HG03354 (cell line): Measurements from ENCODE around the gene MRPS27.

Experiments used
- ATAC-seq: cut with Tn5 transposase; IDR thresholded peaks from one replicate; pipeline ENCODE4 v1.9.1; 2021; ENCODE audit warnings: mild to moderate bottlenecking; ENCODE audit not compliant: unreplicated experiment, poor library complexity, severe bottlenecking

Gene MRPS27

DNA sequence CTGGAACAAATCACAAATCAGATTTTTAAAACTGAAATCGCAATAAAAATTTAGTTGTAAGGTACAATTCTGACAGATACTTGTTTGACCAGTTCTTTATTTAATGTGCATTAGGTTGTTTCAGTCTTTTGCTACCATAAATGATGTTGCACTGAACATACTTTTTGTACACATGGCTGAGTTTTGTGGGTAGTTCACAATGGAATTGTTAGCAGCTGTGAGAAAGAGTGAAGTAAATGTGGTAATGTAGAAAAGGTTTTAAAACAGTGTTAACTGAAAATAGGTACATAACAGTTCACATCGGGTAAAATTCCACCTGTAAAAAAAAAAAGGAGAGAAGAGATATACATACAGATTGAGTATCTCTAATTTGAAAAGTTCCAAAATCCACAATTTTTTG, 25.6 kb downstream of the MRPS27 start:
- no peak for ATAC-seq

DNA sequence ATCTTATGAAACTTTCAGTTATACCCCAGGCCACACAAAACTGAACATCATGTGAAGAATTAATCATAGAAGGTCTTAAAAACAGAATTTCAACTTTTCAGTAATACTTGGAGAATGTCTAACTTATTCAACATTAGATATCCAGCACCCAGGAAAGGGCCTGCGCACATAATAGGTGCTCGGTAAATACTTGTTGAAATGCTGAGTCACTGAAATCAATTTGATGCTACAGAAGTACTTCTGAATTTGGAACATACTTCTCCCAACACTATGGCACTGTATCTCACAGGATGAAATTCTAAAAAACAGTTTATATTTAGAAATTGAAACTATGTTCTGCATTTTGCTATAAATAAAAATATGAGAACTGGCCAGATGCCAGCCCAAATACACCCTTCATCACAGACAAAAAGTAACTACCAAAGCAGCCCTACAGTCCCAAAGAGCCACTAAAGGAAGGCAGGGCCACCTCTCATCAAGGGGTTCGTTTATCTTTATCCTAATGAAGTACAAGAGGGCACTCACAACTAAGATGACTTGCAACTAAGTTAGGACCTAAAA, 26.5 kb downstream of the MRPS27 start:
- no peak for ATAC-seq

DNA sequence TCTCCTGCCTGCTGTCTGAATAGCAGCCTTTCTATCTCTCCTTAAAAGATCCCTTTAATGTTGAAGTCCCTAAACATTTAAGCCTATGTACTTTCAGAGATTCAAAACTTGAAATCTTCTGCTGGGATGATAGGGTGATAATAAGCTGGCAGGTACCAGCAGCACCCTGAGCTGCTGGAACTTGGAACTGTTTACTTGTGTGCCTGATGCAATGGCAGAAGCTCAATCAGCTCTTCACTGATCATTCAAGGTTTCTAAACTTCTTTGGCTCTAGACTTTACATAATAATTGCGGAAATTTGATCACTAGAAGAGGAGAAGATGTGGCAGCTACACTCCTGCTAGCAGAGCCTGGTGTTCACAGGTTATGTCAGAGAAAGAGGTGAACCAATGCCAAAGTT, 27.6 kb downstream of the MRPS27 start:
- ATAC-seq: no peak

- no peak for ATAC-seq
These were observed 28.4 kb downstream of the MRPS27 start for GRCh38 chr5:72291601-72292000.

DNA sequence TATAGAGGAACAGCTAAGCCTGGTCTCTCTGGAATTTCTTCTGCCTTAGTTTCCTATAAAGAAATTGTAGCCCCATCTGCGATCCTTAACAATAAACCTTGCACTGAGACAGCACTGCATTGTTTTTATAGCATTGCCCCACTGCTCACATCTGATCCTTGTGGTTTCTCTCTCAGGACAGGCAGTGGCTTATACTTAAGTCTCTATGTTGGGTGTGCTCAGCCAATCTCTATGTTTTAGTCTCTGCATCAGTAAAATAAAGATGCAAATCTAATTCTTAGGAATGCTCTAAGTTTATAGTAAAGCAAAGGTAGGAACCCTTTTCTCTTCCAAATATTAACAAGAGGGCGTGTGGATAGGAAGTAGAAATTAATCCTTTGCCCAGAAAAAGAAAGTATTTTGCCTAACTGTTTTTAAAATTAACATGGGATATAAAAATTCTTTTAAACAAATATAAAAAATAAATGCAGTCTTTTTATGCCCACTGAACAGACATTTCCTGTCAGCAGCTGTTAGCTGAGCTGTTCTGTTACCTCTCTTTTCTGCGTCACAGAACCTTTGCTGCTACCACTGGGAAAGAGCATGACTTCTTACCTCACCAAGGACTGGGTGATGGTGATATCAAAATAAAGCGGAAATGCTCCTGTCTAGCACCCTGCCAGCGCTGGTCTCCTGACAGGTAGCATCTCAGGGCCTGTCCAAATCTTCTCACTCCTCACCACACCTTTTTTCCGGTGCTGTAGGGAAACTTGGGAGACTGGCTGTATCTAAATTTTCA, 29.5 kb downstream of the MRPS27 start:
- ATAC-seq: no peak

- no peak for ATAC-seq
These were observed 31.1 kb downstream of the MRPS27 start for GRCh38 chr5:72288924-72289323.

DNA sequence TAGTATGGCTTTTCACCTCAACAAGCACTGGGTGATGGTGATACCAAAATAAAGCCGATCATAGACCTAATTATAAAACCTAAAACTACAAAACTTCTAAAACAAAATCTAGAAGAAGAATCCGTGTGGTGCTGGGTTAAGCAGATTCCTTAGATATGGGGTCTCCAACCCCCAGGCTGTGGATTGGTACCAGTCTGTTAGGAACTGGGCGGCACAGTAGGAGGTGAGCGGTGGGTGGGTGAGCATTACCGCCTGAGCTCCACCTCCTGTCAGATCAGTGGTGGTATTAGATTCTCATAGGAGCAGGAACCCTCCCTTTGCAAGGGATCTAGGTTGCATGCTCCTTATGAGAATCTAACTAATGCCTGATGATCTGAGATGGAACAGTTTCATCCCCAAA, 33.2 kb downstream of the MRPS27 start:
- ATAC-seq: no peak

DNA sequence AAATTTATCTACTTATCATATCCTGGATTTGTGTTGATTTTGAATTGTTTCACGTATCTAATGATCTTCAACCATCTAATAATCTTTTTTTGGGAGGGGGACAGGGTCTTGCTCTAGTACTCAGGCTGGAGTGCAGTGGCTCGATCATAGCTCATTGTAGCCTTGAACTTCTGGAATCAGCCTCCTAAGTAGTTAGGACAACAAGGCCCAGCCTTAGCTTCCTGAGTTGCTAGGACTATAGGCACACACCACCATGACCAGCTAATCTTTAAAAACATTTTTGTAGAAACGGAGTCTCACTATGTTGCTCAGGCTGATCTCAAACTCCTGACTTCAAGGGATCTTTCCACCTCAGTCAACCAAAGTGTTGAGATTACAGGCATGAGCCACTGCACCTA, 34.6 kb downstream of the MRPS27 start:
- no peak for ATAC-seq

GRCh38 chr5:72284559-72285423, 35.2 kb downstream of the MRPS27 start:
- ATAC-seq: no peak

DNA sequence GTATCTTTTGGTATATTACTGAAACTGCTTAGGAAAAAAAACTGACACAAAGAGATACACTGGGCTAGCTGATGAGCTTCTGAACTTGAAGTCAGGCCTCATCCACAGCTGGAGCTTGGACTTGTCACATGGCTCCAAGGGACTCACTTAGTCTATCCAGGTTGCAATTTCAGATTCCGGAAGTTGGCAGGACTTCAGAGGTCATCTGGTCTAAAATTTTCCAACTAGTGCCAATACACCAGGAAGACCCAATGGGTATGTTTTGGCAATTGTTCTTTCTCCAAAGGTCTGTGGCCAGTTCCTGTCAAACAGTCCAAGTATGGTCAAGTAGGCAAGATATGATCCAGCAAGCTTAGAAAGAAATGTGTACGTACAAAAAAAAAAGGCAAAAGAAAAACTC, 36.7 kb downstream of the MRPS27 start:
- ATAC-seq: no peak

DNA sequence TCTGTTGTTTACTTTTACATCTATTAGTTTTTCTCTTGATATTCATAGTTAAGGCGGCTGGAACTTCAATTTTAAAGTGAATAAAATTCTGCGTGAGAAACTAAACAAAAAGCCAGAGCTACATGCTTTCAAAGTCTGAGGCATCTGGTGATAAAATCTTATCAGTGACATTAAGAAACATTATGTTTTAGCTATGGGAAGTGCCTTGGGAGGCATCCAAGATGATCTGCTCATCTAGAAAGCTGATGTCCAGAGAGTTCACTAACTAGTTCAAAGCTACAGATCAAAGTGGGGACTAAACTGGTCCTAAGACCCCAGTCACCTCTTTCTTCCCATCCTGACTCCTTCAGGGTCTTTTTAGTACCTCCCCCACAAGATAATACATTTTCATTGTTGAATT, 37.2 kb downstream of the MRPS27 start:
- ATAC-seq: no peak

- no peak for ATAC-seq
These were observed 38.1 kb downstream of the MRPS27 start for GRCh38 chr5:72281764-72282499.

GRCh38 chr5:72281430-72281763, 38.6 kb downstream of the MRPS27 start:
- ATAC-seq: no peak

DNA sequence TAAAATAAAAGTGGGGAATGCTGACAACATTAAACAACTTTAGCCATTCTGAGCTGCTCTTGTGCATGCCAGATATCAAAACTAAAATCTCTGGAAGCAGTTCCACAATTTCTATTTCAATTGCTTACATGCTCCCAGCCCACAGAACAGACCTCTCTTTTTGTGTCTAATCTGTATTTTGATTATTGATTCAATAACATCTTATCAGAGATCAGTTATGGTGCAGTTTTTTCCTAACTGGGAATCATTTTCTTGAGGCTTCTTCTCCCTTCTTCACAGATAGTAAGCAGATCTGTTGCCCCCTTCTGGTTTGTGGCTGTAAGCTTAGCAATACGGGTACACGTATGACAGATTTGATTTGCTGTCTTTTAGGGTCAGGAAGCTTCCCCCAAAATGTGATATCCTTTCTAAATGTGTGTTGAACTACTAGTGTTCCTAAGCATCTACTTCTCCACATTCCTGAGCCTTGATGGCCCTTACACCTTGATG, 39.4 kb downstream of the MRPS27 start:
- ATAC-seq: no peak

- no peak for ATAC-seq
These were observed 43.8 kb downstream of the MRPS27 start for GRCh38 chr5:72276219-72276752.

GRCh38 chr5:72273547-72273946, 46.5 kb downstream of the MRPS27 start:
- no peak for ATAC-seq

DNA sequence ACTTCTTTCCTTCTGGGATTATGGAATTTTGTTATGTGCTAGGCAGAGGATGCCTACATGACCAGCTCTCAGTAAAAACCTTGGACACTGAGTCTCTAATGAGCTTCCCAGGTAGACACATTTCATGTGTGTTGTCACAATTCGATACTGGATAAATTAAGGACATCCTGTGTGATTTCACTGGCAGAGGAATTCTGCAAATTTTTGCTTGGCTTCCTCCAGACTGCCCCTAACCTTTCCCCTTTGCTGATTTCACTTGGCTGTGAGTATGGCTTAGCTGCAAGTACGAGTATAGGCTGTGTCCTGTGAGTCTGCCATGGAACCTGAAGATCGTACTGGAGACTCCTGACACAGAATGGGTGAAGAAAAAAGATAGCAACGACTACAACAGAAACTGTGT, 47.6 kb downstream of the MRPS27 start:
- ATAC-seq: no peak

DNA sequence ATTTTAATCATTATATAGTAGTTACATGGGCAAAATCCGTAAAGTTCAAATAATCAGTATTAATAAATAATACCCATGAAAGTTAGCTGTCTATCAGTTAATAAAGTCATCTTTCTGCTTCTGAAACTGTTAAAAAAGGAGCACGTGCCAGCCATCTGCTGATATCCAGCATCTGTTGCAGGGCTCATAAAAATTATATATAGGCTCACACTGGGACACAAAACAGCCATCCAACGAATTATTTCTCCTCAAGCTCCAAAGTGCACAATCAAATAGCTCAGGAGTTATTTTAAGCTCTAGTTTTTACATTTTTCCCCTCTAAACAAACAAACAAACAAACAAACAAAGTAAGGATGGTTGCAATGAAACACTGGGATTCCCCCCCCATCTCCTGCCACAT, 48.3 kb downstream of the MRPS27 start:
- ATAC-seq: no peak

DNA sequence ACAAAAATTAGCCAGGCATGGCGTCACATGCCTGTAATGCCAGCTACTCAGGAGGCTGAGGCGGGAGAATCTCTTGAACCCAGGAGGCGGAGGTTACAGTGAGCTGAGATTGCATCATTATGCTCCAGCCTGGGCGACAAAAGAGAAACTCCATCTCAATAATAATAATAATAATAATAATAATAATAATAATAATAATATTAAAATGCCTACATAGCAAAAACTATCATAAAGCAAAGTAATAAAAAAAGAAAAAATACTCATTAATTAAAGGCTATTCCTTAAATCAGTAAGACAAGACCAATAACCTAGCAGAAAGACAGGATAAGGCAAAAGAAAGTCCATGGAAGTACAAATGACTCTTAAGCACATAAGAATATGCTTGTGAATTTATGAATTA, 50.0 kb downstream of the MRPS27 start:
- no peak for ATAC-seq

GRCh38 chr5:72269411-72269780, 50.6 kb downstream of the MRPS27 start:
- no peak for ATAC-seq
